ENCODE data around the gene NEDD4. TPM values are rescaled to one million over a fixed set of nuclear protein-coding genes. Genes with fewer than 3 reads are reported as not detected.
A peak's percentile ranks its signal among the peaks of the same experiment; 100 is the strongest.

NEDD4 gene
- total and polyA plus RNA-seq, 2 of the 4 experiments (the other 2 are of a cell fraction), result 27.4 to 80.7 TPM

GRCh38 chr15:55823699-55824340, 169.6 kb downstream of the NEDD4 start:
- H4K20me1 ChIP-seq (ENCODE audit: insufficient read depth, low read length), result peaks cover 7% of the 10 kb centered on the region; the same call in 1 of the 2 replicates
- H2BK15ac ChIP-seq (ENCODE audit: low read depth, low read length), result no peak overlapping the region
- no peak overlapping the region for H2BK5ac ChIP-seq (ENCODE audit: low read depth, low read length, poor library complexity, severe bottlenecking)
- no peaks in the 10 kb centered on the region for H3K79me1 ChIP-seq (ENCODE audit: low read depth in 1 of 2, low read length in 2 of 2)
- dilution Hi-C loops (cut with HindIII; ENCODE audit: low sequenced_read_pairs, unreplicated experiment), result no loop called here
- in situ Hi-C loops (cut with MboI; ENCODE audit: low sequenced_read_pairs), result no loop called here
- no peak for TF ChIP-seq RAD21 (IDR thresholded peaks at IDR 0.05; ENCODE audit: low read length)
- TF ChIP-seq FOS (IDR thresholded peaks at IDR 0.05; ENCODE audit: low read depth, low read length), result no peak
- TF ChIP-seq CTCF (conservative IDR thresholded peaks at IDR 0.05; ENCODE audit: low read depth, low read length), result no peak
- TF ChIP-seq NFE2L2 (IDR thresholded peaks at IDR 0.05; ENCODE audit: low read depth, low read length), result no peak
- no peak for TF ChIP-seq CHD1 (IDR thresholded peaks at IDR 0.05; ENCODE audit: low read depth, low read length)
- no peak for TF ChIP-seq MAZ (IDR thresholded peaks at IDR 0.05; ENCODE audit: borderline replicate concordance, low read depth, low read length)
- TF ChIP-seq CEBPB (IDR thresholded peaks at IDR 0.05; ENCODE audit: low read depth, low read length), result no peak
- no peak; the same call in 1 of the 2 replicates for TF ChIP-seq USF2 (IDR thresholded peaks at IDR 0.05; ENCODE audit: low read depth, low read length)
- no peak for TF ChIP-seq RFX5 (IDR thresholded peaks at IDR 0.05; ENCODE audit: low read depth, low read length)
- no peak for TF ChIP-seq MXI1 (IDR thresholded peaks at IDR 0.05; ENCODE audit: borderline replicate concordance, low read depth, low read length)
- TF ChIP-seq SMC3 (IDR thresholded peaks at IDR 0.05; ENCODE audit: low read depth, low read length), result no peak
- no peak for TF ChIP-seq RCOR1 (IDR thresholded peaks at IDR 0.05; ENCODE audit: insufficient replicate concordance, low read length)
- TF ChIP-seq, protein P1, sequence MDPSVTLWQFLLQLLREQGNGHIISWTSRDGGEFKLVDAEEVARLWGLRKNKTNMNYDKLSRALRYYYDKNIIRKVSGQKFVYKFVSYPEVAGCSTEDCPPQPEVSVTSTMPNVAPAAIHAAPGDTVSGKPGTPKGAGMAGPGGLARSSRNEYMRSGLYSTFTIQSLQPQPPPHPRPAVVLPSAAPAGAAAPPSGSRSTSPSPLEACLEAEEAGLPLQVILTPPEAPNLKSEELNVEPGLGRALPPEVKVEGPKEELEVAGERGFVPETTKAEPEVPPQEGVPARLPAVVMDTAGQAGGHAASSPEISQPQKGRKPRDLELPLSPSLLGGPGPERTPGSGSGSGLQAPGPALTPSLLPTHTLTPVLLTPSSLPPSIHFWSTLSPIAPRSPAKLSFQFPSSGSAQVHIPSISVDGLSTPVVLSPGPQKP (IDR thresholded peaks at IDR 0.05; ENCODE audit: borderline replicate concordance, low read depth, low read length), result no peak
- TF ChIP-seq MAFK (IDR thresholded peaks at IDR 0.05; ENCODE audit: low read depth, low read length), result no peak
- no peak for TF ChIP-seq BHLHE40 (IDR thresholded peaks at IDR 0.05; ENCODE audit: low read depth, low read length)
- TF ChIP-seq POLR2A (IDR thresholded peaks at IDR 0.05; ENCODE audit: low read depth, low read length), result no peak
- peaks cover 5% of the 10 kb centered on the region; the same call in 1 of the 2 replicates for H3K36me3 ChIP-seq (ENCODE audit: control insufficient read depth, insufficient read depth, low read length)
- no peaks in the 10 kb centered on the region for H3K9me3 ChIP-seq (ENCODE audit: control insufficient read depth, insufficient read depth, low read length)
- H3K4me1 ChIP-seq (ENCODE audit: control insufficient read depth, insufficient read depth, low read length), result peaks cover 6% of the 10 kb centered on the region
- H3K14ac ChIP-seq (replicated peaks; ENCODE audit: low read depth, low read length), result no peak overlapping the region
- H3K18ac ChIP-seq (ENCODE audit: low read depth, low read length), result no peak overlapping the region
- H4K8ac ChIP-seq (ENCODE audit: low read depth in 2 of 2, low read length in 2 of 2), result no peak overlapping the region
- H4K91ac ChIP-seq (ENCODE audit: insufficient read depth, low read depth, low read length), result no peak overlapping the region
- H2AK9ac ChIP-seq (replicated peaks; ENCODE audit: low read depth, low read length, poor library complexity), result no peak overlapping the region
- no peak overlapping the region; the same call in 1 of the 2 replicates for H3K4me2 ChIP-seq (ENCODE audit: low read depth, low read length)
- ATAC-seq (ENCODE audit: low read depth) (peak; percentile 43), DNase-seq (peak; percentile 23)
- H3K27me3 ChIP-seq (ENCODE audit: control insufficient read depth, insufficient read depth, low read length), result no peaks in the 10 kb centered on the region; the same call in 1 of the 2 replicates
- no peak overlapping the region for H3K27ac ChIP-seq (ENCODE audit: insufficient read depth, low read length)
- ChIA-PET POLR2A (ENCODE audit: unreplicated experiment) (interaction anchor here (0.6 kb wide), 1 partner anchor 85 kb away, joined by 7 read pairs; no protein-coding TSS in a partner anchor), CTCF (no interaction called here)
- H3K23ac ChIP-seq (ENCODE audit: low read depth, low read length), result no peak overlapping the region
- no peak overlapping the region for H3K4ac ChIP-seq (ENCODE audit: low read depth, low read length)
- no peak overlapping the region for H2AK5ac ChIP-seq (ENCODE audit: low read depth, low read length)
- H3K9ac ChIP-seq (ENCODE audit: low read depth, low read length), result no peak overlapping the region
- no peak overlapping the region for H3K4me3 ChIP-seq (ENCODE audit: insufficient read depth, low read depth, low read length)
- no TSS peak for BruUV-seq (replicated peaks)
- no peak overlapping the region for H3K56ac ChIP-seq (ENCODE audit: extremely low read depth, insufficient read depth, low read length)
- no peak overlapping the region for H2BK20ac ChIP-seq (ENCODE audit: low read depth, low read length)
- H2BK120ac ChIP-seq (ENCODE audit: low read depth, low read length), result no peak overlapping the region
- no peak overlapping the region for H4K5ac ChIP-seq (ENCODE audit: low read depth, low read length)
- 17% methylated on average over 1 of the region's 3 CpGs; no CpG with 5 or more reads in 1 of the 2 experiments for WGBS, 2 experiments (ENCODE audit: extremely low coverage in 2 of 2, insufficient read length in 1 of 2)
- intact Hi-C loops (cut with micrococcal nuclease), result no loop called here
- H2AFZ ChIP-seq (replicated peaks; ENCODE audit: low read length, poor library complexity), result no peak overlapping the region
- H3K9me1 ChIP-seq (ENCODE audit: insufficient read depth, low read length), result peaks cover 11% of the 10 kb centered on the region; the same call in 1 of the 2 replicates

Data from IMR-90 (cell line).